Activated CD4-positive, alpha-beta T cell treated with anti-CD3 and anti-CD28 coated beads, Interleukin-2, amount 10 ng/mL, durations not matched to agents 7 days and 5 days (primary cell): ENCODE results near the gene POP4. TPM values are rescaled to one million over a fixed set of nuclear protein-coding genes. Genes with fewer than 3 reads are reported as not detected.
"Not testable (repeated sequence)": the region's sequence is repeated elsewhere in the genome, so short reads cannot be mapped to it uniquely, and the experiment has no call there.

ENCODE experiments used
- CTCF ChIA-PET: fragments of 350-600 bp; sonication (Branson Sonifier 250); formaldehyde crosslinking; loops from one replicate; lab custom pipeline; 2021; ENCODE audit warnings: antibody characterized with exemption; lab: Charles Lee
- POLR2A ChIA-PET: fragments of 350-600 bp; sonication (Branson Sonifier 250); formaldehyde crosslinking; loops from one replicate; lab custom pipeline; 2021; ENCODE audit warnings: antibody characterized with exemption; lab: Charles Lee
- DNase-seq: peaks from one replicate; pipeline ENCODE4 v3.0.0-alpha.2; 2020
- H3K27ac Mint-ChIP-seq: one replicate; pipeline ENCODE4 v1.8.0; 2021; ENCODE audit warnings: mild to moderate bottlenecking, moderate library complexity, mixed read lengths
- H3K27me3 Mint-ChIP-seq: one replicate; pipeline ENCODE4 v1.8.0; 2021; ENCODE audit warnings: mixed read lengths
- H3K36me3 Mint-ChIP-seq: one replicate; pipeline ENCODE4 v1.8.0; 2021; ENCODE audit warnings: low read depth, mixed read lengths
- H3K4me1 Mint-ChIP-seq: one replicate; pipeline ENCODE4 v1.8.0; 2021; ENCODE audit warnings: mixed read lengths
- H3K4me3 Mint-ChIP-seq: one replicate; pipeline ENCODE4 v1.8.0; 2021; ENCODE audit warnings: mild to moderate bottlenecking, moderate library complexity, mixed read lengths
- H3K9me3 Mint-ChIP-seq: one replicate; pipeline ENCODE4 v1.8.0; 2021; ENCODE audit warnings: mixed read lengths
- total RNA-seq, 2 experiments: library from RNA; stranded (reverse); gene quantifications; one replicate each; pipeline ENCODE4 v1.2.3, GENCODE V29; 2021

Gene POP4
- 100 to 1,000 TPM in 1 of 2 experiments, 10 to 100 TPM in 1; 96.0 to 113 TPM for total RNA-seq

GRCh38 chr19:29605653-29606419, at the start of gene POP4:
Gene POP4, plus strand, starts transcription at chr19:29606283. Its CDS starts 36 bp downstream, at chr19:29606319.
- CTCF ChIA-PET, result interaction anchor here (0.7 to 3.1 kb wide), 14 partner anchors 9 to 111 kb away, joined by 3 to 19 read pairs (median 6); partner anchors contain the start of gene PLEKHF1
- H3K4me1 Mint-ChIP-seq, result peaks cover 26% of the 10 kb centered on the region
- H3K36me3 Mint-ChIP-seq, result peaks cover 16% of the 10 kb centered on the region
- peak within 1 kb of the TSS; percentile 100 for H3K4me3 Mint-ChIP-seq
- H3K27me3 Mint-ChIP-seq, result no peaks in the 10 kb centered on the region
- no peaks in the 10 kb centered on the region for H3K9me3 Mint-ChIP-seq
- H3K27ac Mint-ChIP-seq, result peak within 1 kb of the TSS; percentile 100
- POLR2A ChIA-PET, result interaction anchor here (0.6 to 1.5 kb wide), 8 partner anchors 14 to 256 kb away, joined by 3 to 6 read pairs (median 4); partner anchors contain the start of gene C19orf12
- DNase-seq, result peak; percentile 98

DNA sequence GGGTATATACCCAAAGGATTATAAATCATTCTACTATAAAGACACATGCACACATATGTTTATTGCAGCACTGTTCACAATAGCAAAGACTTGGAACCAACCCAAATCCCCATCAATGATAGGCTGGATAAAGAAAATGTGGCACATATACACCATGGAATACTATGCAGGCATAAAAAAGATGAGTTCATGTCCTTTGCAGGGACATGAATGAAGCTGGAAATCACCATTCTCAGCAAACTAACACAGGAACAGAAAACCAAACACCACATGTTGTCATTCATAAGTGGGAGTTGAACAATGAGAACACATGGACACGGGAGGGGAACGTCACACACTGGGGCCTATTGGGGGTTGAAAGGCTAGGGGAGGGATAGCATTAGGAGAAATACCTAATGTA, 47.0 kb upstream of the POP4 start:
- Mint-ChIP-seq H3K9me3 (peaks cover 19% of the 10 kb centered on the region), H3K27me3 (peaks cover 24% of the 10 kb centered on the region)
- POLR2A ChIA-PET, H3K4me1 Mint-ChIP-seq, CTCF ChIA-PET, H3K27ac Mint-ChIP-seq, DNase-seq, H3K4me3 Mint-ChIP-seq, H3K36me3 Mint-ChIP-seq: not testable (repeated sequence)

GRCh38 chr19:29559743-29560142, 46.3 kb upstream of the POP4 start:
- H3K27ac Mint-ChIP-seq, result no peak overlapping the region
- ChIA-PET POLR2A (no interaction called here), CTCF (no interaction called here)
- no peak for DNase-seq
- H3K4me3 Mint-ChIP-seq, result no peak overlapping the region
- peaks cover 19% of the 10 kb centered on the region for H3K9me3 Mint-ChIP-seq
- H3K4me1 Mint-ChIP-seq, result peaks cover 2% of the 10 kb centered on the region
- H3K36me3 Mint-ChIP-seq, result no peaks in the 10 kb centered on the region
- H3K27me3 Mint-ChIP-seq, result peaks cover 22% of the 10 kb centered on the region

DNA sequence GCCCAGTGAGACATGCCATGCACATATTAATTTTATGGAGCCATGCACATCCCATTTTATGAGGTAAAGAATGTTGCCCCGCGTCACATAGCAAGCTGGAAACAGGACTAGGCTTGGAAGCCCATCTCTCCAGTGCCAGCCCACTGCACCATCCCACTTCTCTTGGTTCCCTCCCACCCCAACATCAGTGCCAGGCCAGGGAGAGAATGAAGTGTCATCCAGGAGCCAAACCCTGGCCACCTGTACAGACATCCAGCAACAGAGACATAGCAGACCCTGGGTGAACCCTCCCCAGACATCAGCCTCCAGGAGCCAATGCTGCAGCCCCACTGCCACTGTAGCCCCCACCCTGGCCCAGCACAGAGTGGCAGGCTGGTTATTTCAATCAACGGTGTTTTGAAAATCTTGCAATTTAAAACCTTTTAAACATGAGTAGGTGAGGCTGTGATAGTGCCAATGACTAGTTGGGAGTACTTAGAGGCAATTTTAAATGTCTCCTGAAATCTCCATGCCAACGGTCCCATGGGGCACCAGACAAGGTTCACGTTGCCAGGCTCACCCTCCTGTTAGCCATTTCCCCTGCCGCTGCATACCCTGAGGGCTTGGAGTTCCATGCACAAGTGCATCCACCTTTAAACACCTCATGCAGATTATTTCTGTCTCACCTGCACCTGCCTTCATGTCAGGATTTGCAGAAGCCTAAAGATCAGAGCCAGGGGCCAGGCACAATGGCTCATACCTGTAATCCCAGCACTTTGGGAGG, 45.6 kb upstream of the POP4 start:
- no peaks in the 10 kb centered on the region for H3K36me3 Mint-ChIP-seq
- H3K27me3 Mint-ChIP-seq, result peaks cover 20% of the 10 kb centered on the region
- no peak overlapping the region for H3K4me3 Mint-ChIP-seq
- no peak for DNase-seq
- H3K4me1 Mint-ChIP-seq, result peaks cover 3% of the 10 kb centered on the region
- no peak overlapping the region for H3K27ac Mint-ChIP-seq
- POLR2A ChIA-PET, result no interaction called here
- CTCF ChIA-PET, result no interaction called here
- peaks cover 14% of the 10 kb centered on the region for H3K9me3 Mint-ChIP-seq

DNA sequence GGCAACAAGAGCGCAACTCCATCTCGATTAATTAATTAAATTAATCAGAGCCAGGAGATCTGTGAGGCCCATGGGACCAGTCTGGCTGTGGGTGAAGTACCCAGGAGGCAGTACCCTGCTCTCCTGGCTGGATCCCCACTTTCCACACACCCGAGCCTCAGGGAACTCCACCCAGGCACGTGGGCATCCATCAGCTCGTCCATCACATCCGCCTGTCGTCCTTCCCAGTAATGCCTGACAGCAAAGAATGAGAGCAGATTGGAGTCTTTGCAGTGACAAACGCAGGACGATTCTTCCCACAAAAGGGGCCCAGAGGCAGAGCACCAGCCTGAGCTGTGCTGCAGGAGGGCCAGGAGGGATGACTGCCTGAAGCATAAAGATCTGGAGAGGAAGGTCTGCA, 44.5 kb upstream of the POP4 start:
- H3K27me3 Mint-ChIP-seq, result peaks cover 18% of the 10 kb centered on the region
- ChIA-PET POLR2A (no interaction called here), CTCF (no interaction called here)
- peaks cover 3% of the 10 kb centered on the region for H3K4me1 Mint-ChIP-seq
- H3K4me3 Mint-ChIP-seq, result no peak overlapping the region
- no peak overlapping the region for H3K27ac Mint-ChIP-seq
- H3K36me3 Mint-ChIP-seq, result no peaks in the 10 kb centered on the region
- peaks cover 12% of the 10 kb centered on the region for H3K9me3 Mint-ChIP-seq
- DNase-seq, result no peak

DNA sequence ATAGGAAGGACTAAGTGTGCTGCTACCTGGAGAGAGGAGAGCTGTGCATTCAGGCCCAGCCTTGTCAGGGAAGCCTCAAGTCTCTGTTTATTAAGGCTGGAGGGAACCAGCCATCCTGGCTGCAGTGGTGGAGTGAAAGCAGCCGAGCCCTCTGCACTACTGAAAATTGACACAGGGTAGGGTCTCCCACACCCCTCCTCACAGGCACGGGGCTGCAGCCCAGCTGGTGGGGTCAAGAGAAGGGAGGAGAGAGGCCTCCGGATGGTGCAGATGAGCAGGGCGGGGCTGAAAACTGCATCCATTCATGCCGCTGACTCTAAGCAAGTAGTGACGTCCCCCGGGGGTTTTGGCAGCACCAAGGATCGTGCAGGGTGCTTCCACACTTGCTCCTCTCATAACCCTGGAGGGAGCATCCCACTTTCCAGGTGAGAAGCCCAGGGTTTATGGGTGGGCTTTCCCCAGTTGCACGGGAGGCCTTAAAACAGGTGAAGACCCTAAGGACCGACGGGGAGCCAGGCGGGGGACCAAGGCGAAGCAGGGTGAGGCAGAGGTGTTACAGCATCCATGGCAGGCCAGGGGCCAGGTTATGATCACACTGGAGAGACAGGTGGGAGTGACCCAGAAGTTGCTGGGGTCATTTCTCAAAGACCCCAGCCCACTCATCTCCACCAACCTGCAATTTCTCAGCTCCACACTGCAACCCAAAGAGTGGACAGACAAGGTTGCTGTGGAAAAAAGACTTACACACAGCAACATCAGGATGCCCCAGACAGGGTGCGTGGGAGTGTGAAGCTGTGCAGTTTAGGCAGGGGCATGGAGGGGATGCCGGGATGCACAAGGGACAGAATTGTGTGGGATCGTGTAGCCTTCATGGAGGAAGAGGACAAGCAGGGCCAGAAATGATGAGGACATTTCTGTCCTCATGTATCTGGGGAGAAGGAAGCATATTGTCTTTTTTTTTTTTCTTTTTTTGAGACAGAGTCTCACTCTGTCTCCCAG, 43.5 kb upstream of the POP4 start:
- H3K27ac Mint-ChIP-seq, result no peak overlapping the region
- peaks cover 14% of the 10 kb centered on the region for H3K27me3 Mint-ChIP-seq

DNA sequence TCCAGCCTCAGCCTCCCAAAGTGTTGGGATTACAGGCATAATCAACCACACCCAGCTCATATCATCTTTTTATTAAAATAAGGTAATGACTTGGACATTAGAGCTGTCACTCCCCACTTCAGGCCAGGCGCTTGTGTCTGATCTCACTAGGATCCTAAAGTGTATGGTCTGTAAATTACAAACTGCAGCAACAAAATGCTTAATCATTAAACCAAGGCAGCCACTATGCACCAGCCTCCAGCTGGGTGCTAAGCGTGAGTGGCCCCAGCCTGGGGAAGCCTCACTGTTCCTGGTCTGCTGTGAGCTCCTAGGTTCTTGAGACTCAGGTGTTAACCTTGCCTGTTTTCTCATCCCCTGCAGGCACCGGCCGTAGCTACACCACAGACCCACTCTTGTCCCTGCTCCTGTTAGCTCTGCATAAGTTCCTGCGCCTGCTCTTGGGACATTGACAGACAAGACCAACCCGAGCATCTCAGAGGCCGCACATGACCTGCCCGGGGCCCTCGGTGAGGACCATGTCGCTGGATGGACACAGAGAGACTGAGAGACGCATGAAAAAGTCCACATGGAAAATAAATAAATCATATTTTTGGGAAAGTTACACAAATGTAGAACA, 42.5 kb upstream of the POP4 start:
- Mint-ChIP-seq H3K4me3 (no peak overlapping the region), H3K27ac (no peak overlapping the region), H3K9me3 (peaks cover 8% of the 10 kb centered on the region), H3K27me3 (peaks cover 14% of the 10 kb centered on the region), H3K4me1 (peaks cover 3% of the 10 kb centered on the region), H3K36me3 (no peaks in the 10 kb centered on the region)
- POLR2A ChIA-PET, result no interaction called here
- no peak for DNase-seq
- CTCF ChIA-PET, result no interaction called here

More for the DNA sequence above, 43.5 kb upstream of the POP4 start:
- Mint-ChIP-seq H3K4me3 (no peak overlapping the region), H3K36me3 (no peaks in the 10 kb centered on the region), H3K4me1 (peaks cover 3% of the 10 kb centered on the region), H3K9me3 (peaks cover 11% of the 10 kb centered on the region)
- ChIA-PET CTCF (no interaction called here), POLR2A (no interaction called here)
- no peak for DNase-seq

DNA sequence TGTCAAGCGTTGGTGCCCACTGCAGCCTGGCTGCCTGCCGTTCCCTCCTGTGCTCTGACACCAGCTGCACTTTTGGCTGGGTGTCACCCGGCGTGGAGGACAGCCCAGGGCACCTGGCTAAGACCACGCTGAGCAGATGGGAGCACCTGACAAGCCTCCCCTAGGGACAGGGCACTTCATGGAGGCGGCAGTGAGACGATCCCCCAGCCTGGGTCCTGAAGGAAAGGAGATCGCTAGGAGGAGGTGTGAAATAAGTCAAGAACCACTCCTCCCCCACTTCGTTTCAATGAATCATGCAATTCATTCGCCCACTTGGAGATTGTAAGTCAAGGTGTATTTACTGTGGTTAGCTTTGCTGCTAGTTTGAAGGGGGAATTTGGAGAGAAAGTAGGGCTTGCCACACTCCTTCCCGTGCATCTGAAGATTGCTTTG, 41.5 kb upstream of the POP4 start:
- H3K4me3 Mint-ChIP-seq, result no peak overlapping the region
- peaks cover 14% of the 10 kb centered on the region for H3K27me3 Mint-ChIP-seq
- POLR2A ChIA-PET, result no interaction called here
- DNase-seq, result no peak
- CTCF ChIA-PET, result no interaction called here
- peaks cover 4% of the 10 kb centered on the region for H3K9me3 Mint-ChIP-seq
- H3K27ac Mint-ChIP-seq, result no peak overlapping the region
- H3K4me1 Mint-ChIP-seq, result peaks cover 3% of the 10 kb centered on the region
- no peaks in the 10 kb centered on the region for H3K36me3 Mint-ChIP-seq

GRCh38 chr19:29565171-29565570, 40.9 kb upstream of the POP4 start:
- no peak for DNase-seq

GRCh38 chr19:29566496-29567054, 39.5 kb upstream of the POP4 start:
- no peaks in the 10 kb centered on the region for H3K9me3 Mint-ChIP-seq
- no peak overlapping the region for H3K4me3 Mint-ChIP-seq
- no peak for DNase-seq
- ChIA-PET CTCF (interaction anchor here (0.6 kb wide), 1 partner anchor 11 kb away, joined by 5 read pairs; no protein-coding TSS in a partner anchor), POLR2A (no interaction called here)
- peaks cover 3% of the 10 kb centered on the region for H3K4me1 Mint-ChIP-seq
- H3K36me3 Mint-ChIP-seq, result no peaks in the 10 kb centered on the region
- peaks cover 21% of the 10 kb centered on the region for H3K27me3 Mint-ChIP-seq
- H3K27ac Mint-ChIP-seq, result no peak overlapping the region

More at GRCh38 chr19:29565171-29565570, 40.9 kb upstream of the POP4 start:
- ChIA-PET POLR2A (no interaction called here), CTCF (no interaction called here)
- peaks cover 15% of the 10 kb centered on the region for H3K27me3 Mint-ChIP-seq
- H3K4me3 Mint-ChIP-seq, result no peak overlapping the region
- peaks cover 3% of the 10 kb centered on the region for H3K4me1 Mint-ChIP-seq
- peaks cover 2% of the 10 kb centered on the region for H3K9me3 Mint-ChIP-seq
- H3K36me3 Mint-ChIP-seq, result no peaks in the 10 kb centered on the region
- H3K27ac Mint-ChIP-seq, result no peak overlapping the region

- POLR2A ChIA-PET, result no interaction called here
- Mint-ChIP-seq H3K36me3 (no peaks in the 10 kb centered on the region), H3K4me3 (no peak overlapping the region), H3K27me3 (peaks cover 29% of the 10 kb centered on the region), H3K27ac (no peak overlapping the region), H3K9me3 (no peaks in the 10 kb centered on the region), H3K4me1 (peaks cover 3% of the 10 kb centered on the region)
- DNase-seq, result no peak
- CTCF ChIA-PET, result interaction anchor here (0.7 to 1.0 kb wide), 2 partner anchors 14 to 306 kb away, joined by 3 read pairs; no protein-coding TSS in a partner anchor
These were observed 38.6 kb upstream of the POP4 start for GRCh38 chr19:29567366-29567915.
